Suppressor macrophage treated with lipopolysaccharide for 1 hour (primary cell): ENCODE measurements around the gene PUDP.

ENCODE experiments used
- DNase-seq, 3 donors: peaks; one replicate each; pipeline ENCODE4 v3.0.0-alpha.2; 2020 to 2022

The PUDP gene

GRCh38 chrX:7146703-7147412 is 1.1 kb downstream of the PUDP start:
- DNase-seq = peak; percentile 5 to 36 (median 24)

GRCh38 chrX:7146020-7146702 is 1.8 kb downstream of the PUDP start:
- peak in 2 of 3 donors; percentile 14 to 21 for DNase-seq

- peak in 2 of 3 donors; percentile 12 to 38 for DNase-seq
Measured at GRCh38 chrX:7145454-7145853, 2.5 kb downstream of the PUDP start.

- no peak for DNase-seq
Measured at GRCh38 chrX:7143941-7144525, 3.9 kb downstream of the PUDP start.

GRCh38 chrX:7143076-7143475 is 4.9 kb downstream of the PUDP start:
- DNase-seq = no peak

- no peak for DNase-seq
Measured at GRCh38 chrX:7139202-7140081, 8.5 kb downstream of the PUDP start.

GRCh38 chrX:7134981-7135380 is 13.0 kb downstream of the PUDP start:
- DNase-seq = peak in 2 of 3 donors; percentile 7 to 23

GRCh38 chrX:7133050-7133440 is 14.9 kb downstream of the PUDP start:
- peak in 2 of 3 donors; percentile 18 to 27 for DNase-seq

GRCh38 chrX:7132335-7133049 is 15.5 kb downstream of the PUDP start:
- DNase-seq = peak; percentile 57 to 61 (median 59)

- DNase-seq = no peak
Measured at GRCh38 chrX:7131621-7132020, 16.3 kb downstream of the PUDP start.

- no peak for DNase-seq
Measured at GRCh38 chrX:7127056-7127455, 20.9 kb downstream of the PUDP start.

- DNase-seq = no peak
Measured at GRCh38 chrX:7120878-7121219, 27.1 kb downstream of the PUDP start.

GRCh38 chrX:7119950-7120877 is 27.7 kb downstream of the PUDP start:
- DNase-seq = no peak

- no peak for DNase-seq
Measured at GRCh38 chrX:7117587-7117986, 30.4 kb downstream of the PUDP start.

GRCh38 chrX:7116081-7116480 is 31.9 kb downstream of the PUDP start:
- no peak for DNase-seq

GRCh38 chrX:7115557-7115956 is 32.4 kb downstream of the PUDP start:
- DNase-seq = no peak

- DNase-seq = no peak
Measured at GRCh38 chrX:7112071-7112470, 35.9 kb downstream of the PUDP start.

- no peak for DNase-seq
Measured at GRCh38 chrX:7111518-7111917, 36.4 kb downstream of the PUDP start.

- no peak for DNase-seq
Measured at GRCh38 chrX:7110821-7111276, 37.1 kb downstream of the PUDP start.

GRCh38 chrX:7109838-7110793 is 37.8 kb downstream of the PUDP start:
- no peak for DNase-seq
